Fibroblast of lung (primary cell): ENCODE measurements around the gene UGT1A1. TPM values are rescaled to one million over a fixed set of nuclear protein-coding genes. Genes with fewer than 3 reads are reported as not detected.

Experiments used
- DNase-seq, 2 donors: peaks; one replicate each; pipeline versions ENCODE4 v3.0.0 to v3.0.0-alpha.2; 2010; ENCODE audit warnings: low read depth in 2 of 2
- H2AFZ ChIP-seq: 2 replicates; pipeline ENCODE4 v1.5.1; 2012; ENCODE audit warnings: low read length, control low read depth, inconsistent platforms
- H3K27ac ChIP-seq: 2 replicates; pipeline ENCODE4 v1.5.1; 2011; ENCODE audit warnings: low read length, control low read depth; ENCODE audit not compliant: insufficient read depth
- H3K27me3 ChIP-seq: 2 replicates; pipeline ENCODE4 v1.5.1; 2011; ENCODE audit warnings: mild to moderate bottlenecking, low read length; ENCODE audit not compliant: control insufficient read depth, insufficient read depth
- H3K36me3 ChIP-seq: 2 replicates; pipeline ENCODE4 v1.5.1; 2011; ENCODE audit warnings: low read length; ENCODE audit not compliant: control insufficient read depth, insufficient read depth
- H3K4me1 ChIP-seq: 2 replicates; pipeline ENCODE4 v1.5.1; 2011; ENCODE audit warnings: low read length; ENCODE audit not compliant: control insufficient read depth, insufficient read depth; ENCODE audit errors: extremely low read depth
- H3K4me2 ChIP-seq: 2 replicates; pipeline ENCODE4 v1.5.1; 2011; ENCODE audit warnings: low read length, control low read depth; ENCODE audit not compliant: insufficient read depth; ENCODE audit errors: extremely low read depth
- H3K4me3 ChIP-seq, 4 experiments: fragments of 200-600 bp in 1 of 4; sonication (generic) in 1 of 4; replicated peaks in 1 of 4; 2 replicates each; pipeline ENCODE4 v1.5.1; 2011 to 2016; ENCODE audit warnings: low read length in 4 of 4, low read depth in 3 of 4, mild to moderate bottlenecking in 3 of 4, control low read depth in 2 of 4, inconsistent platforms in 1 of 4, mixed read lengths in 1 of 4; ENCODE audit not compliant: insufficient read depth in 1 of 4; ENCODE audit errors: control extremely low read depth in 1 of 4
- H3K79me2 ChIP-seq: 2 replicates; pipeline ENCODE4 v1.5.1; 2012; ENCODE audit warnings: mild to moderate bottlenecking, low read length, inconsistent platforms; ENCODE audit not compliant: control insufficient read depth, insufficient read depth
- H3K9ac ChIP-seq: 2 replicates; pipeline ENCODE4 v1.5.1; 2011; ENCODE audit warnings: mild to moderate bottlenecking, low read length, control low read depth; ENCODE audit not compliant: insufficient read depth
- H3K9me3 ChIP-seq: 2 replicates; pipeline ENCODE4 v1.5.1; 2012; ENCODE audit warnings: low read depth, low read length; ENCODE audit not compliant: control insufficient read depth, insufficient read depth
- H4K20me1 ChIP-seq: 2 replicates; pipeline ENCODE4 v1.5.1; 2011; ENCODE audit warnings: low read length; ENCODE audit not compliant: control insufficient read depth, insufficient read depth; ENCODE audit errors: extremely low read depth
- CTCF ChIP-seq, 2 donors: IDR thresholded peaks in 1 of 2; conservative IDR thresholded peaks in 1 of 2; 1 replicate in 1 of 2; 2 replicates in 1 of 2; pipeline ENCODE4 v1.5.1; 2011 to 2012; ENCODE audit warnings: low read length in 2 of 2, control low read depth in 1 of 2, inconsistent platforms in 1 of 2, low read depth in 1 of 2, mild to moderate bottlenecking in 1 of 2
- EZH2 ChIP-seq: IDR thresholded peaks from 2 replicates; pipeline ENCODE4 v1.5.1; 2012; ENCODE audit warnings: low read length, control low read depth, mild to moderate bottlenecking; ENCODE audit errors: missing control alignments
- polyA plus RNA-seq, 2 donors: library from polyadenylated mRNA; depleted of rRNA in 1 of 2; stranded (reverse) in 1 of 2; unstranded in 1 of 2; fragments of >200 nt; gene quantifications; 2 replicates each; pipeline ENCODE4 v1.2.1, GENCODE V29; 2011 to 2012; ENCODE audit warnings: missing spikeins in 1 of 2
- total RNA-seq: library from RNA; depleted of rRNA; stranded (reverse); fragments of >200 nt; gene quantifications from 2 replicates; pipeline ENCODE4 v1.2.1, GENCODE V29; 2014

The UGT1A1 gene
- total and polyA plus RNA-seq, 2 donors (not counting 1 experiment from before 2014, with no cell fraction given), result not detected

DNA sequence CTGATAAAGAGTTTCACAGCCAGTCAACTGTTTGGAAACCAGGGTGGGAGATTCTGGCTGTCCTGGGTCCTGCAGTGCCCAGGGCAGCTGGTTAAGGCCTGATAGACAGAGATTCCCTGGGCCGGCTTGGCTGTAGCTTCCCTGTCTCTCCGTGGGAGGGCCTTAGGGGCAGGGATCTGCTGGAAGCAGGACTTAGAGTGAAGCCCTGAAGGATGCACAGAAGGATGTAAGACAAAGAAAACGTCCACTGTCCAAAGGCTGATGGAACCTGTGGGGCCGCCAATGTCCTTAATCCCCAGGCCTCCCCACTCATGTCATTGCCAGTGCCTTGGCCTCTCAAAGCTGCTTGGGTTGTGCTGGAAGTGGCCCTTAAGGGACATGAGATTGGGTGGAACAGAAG lies 51.0 kb downstream of the UGT1A1 start:
- TF ChIP-seq CTCF (conservative IDR thresholded peaks at IDR 0.05 in 1 of 2, IDR thresholded peaks at IDR 0.05 in 1 of 2; ENCODE audit: low read depth in 1 of 2, low read length in 2 of 2) (no peak), EZH2 (no peak)
- Histone ChIP-seq H3K9ac (no peak overlapping the region), H3K27ac (no peak overlapping the region), H3K4me3 (no peak overlapping the region), H3K27me3 (no peaks in the 10 kb centered on the region), H3K79me2 (no peaks in the 10 kb centered on the region), H3K4me2 (no peak overlapping the region), H3K4me1 (no peaks in the 10 kb centered on the region), H2AFZ (no peak overlapping the region), H4K20me1 (no peaks in the 10 kb centered on the region), H3K9me3 (no peaks in the 10 kb centered on the region), H3K36me3 (no peaks in the 10 kb centered on the region)
- DNase-seq, result no peak

GRCh38 chr2:233811732-233812131 lies 51.7 kb downstream of the UGT1A1 start:
- no peaks in the 10 kb centered on the region for H3K4me1 ChIP-seq
- TF ChIP-seq EZH2, result no peak
- TF ChIP-seq CTCF (conservative IDR thresholded peaks at IDR 0.05 in 1 of 2, IDR thresholded peaks at IDR 0.05 in 1 of 2; ENCODE audit: low read depth in 1 of 2, low read length in 2 of 2), result no peak
- H3K4me3 ChIP-seq, result no peak overlapping the region
- H3K27me3 ChIP-seq, result no peaks in the 10 kb centered on the region
- H3K4me2 ChIP-seq, result no peak overlapping the region
- H3K79me2 ChIP-seq, result no peaks in the 10 kb centered on the region
- no peaks in the 10 kb centered on the region for H4K20me1 ChIP-seq
- no peak overlapping the region for H3K27ac ChIP-seq
- H2AFZ ChIP-seq, result no peak overlapping the region
- H3K9ac ChIP-seq, result no peak overlapping the region
- no peaks in the 10 kb centered on the region for H3K9me3 ChIP-seq
- DNase-seq, result no peak
- no peaks in the 10 kb centered on the region for H3K36me3 ChIP-seq

- no peaks in the 10 kb centered on the region for H3K36me3 ChIP-seq
- TF ChIP-seq EZH2 (no peak), CTCF (conservative IDR thresholded peaks at IDR 0.05 in 1 of 2, IDR thresholded peaks at IDR 0.05 in 1 of 2; ENCODE audit: low read depth in 1 of 2, low read length in 2 of 2) (no peak)
- H3K4me2 ChIP-seq, result no peak overlapping the region
- H3K79me2 ChIP-seq, result no peaks in the 10 kb centered on the region
- H3K9me3 ChIP-seq, result no peaks in the 10 kb centered on the region
- no peak overlapping the region for H2AFZ ChIP-seq
- no peak overlapping the region for H3K27ac ChIP-seq
- no peak for DNase-seq
- no peaks in the 10 kb centered on the region for H3K27me3 ChIP-seq
- H4K20me1 ChIP-seq, result no peaks in the 10 kb centered on the region
- H3K9ac ChIP-seq, result no peak overlapping the region
- no peak overlapping the region for H3K4me3 ChIP-seq
- no peaks in the 10 kb centered on the region for H3K4me1 ChIP-seq
Observed at GRCh38 chr2:233813236-233814055, 53.4 kb downstream of the UGT1A1 start.
